ENCODE measurements around the gene FBXO34.

- TF ChIP-seq POLR2A (IDR thresholded peaks at IDR 0.05; ENCODE audit: low read length): no peak
- no peak for TF ChIP-seq GATA1 (IDR thresholded peaks at IDR 0.05; ENCODE audit: low read depth, low read length)
Observed at GRCh38 chr14:55355922-55356321, 84.7 kb downstream of the FBXO34 start.

Data from erythroblast (primary cell).